Retinal pigment epithelial cell (primary cell): ENCODE data around the gene RABGGTB.

Experiments
- DNase-seq: peaks from one replicate; pipeline ENCODE4 v3.0.0-alpha.2; 2010; ENCODE audit warnings: low read depth
- H3K4me3 ChIP-seq: 2 replicates; pipeline ENCODE4 v1.5.1; 2011; ENCODE audit warnings: mild to moderate bottlenecking, low read length, control low read depth, moderate library complexity
- TF ChIP-seq, protein P1 (sequence below): conservative IDR thresholded peaks from 2 replicates; pipeline ENCODE4 v1.5.1; 2011; ENCODE audit warnings: low read depth, low read length, control low read depth, inconsistent platforms

The RABGGTB gene

DNA sequence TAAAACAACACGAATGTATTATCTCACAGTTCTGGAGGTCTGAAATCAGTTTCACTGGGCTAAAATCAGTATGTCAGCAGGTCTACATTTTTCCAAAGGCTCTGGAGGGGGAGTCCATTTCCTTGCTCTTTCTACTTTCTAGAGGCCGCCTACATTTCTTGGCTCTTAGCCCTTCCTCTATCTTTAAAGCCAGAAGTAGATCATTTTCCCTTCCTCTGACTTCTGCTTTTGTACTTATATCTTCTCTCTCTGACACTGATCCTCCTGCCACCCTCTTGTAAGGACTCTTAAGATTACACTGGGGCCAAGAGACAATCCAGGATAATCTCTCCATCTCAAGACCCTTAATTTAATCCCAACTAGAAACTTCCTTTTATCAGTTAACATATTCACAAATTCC, 52.0 kb downstream of the RABGGTB start:
- TF ChIP-seq, protein P1, sequence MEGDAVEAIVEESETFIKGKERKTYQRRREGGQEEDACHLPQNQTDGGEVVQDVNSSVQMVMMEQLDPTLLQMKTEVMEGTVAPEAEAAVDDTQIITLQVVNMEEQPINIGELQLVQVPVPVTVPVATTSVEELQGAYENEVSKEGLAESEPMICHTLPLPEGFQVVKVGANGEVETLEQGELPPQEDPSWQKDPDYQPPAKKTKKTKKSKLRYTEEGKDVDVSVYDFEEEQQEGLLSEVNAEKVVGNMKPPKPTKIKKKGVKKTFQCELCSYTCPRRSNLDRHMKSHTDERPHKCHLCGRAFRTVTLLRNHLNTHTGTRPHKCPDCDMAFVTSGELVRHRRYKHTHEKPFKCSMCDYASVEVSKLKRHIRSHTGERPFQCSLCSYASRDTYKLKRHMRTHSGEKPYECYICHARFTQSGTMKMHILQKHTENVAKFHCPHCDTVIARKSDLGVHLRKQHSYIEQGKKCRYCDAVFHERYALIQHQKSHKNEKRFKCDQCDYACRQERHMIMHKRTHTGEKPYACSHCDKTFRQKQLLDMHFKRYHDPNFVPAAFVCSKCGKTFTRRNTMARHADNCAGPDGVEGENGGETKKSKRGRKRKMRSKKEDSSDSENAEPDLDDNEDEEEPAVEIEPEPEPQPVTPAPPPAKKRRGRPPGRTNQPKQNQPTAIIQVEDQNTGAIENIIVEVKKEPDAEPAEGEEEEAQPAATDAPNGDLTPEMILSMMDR = no peak
- DNase-seq = no peak

DNA sequence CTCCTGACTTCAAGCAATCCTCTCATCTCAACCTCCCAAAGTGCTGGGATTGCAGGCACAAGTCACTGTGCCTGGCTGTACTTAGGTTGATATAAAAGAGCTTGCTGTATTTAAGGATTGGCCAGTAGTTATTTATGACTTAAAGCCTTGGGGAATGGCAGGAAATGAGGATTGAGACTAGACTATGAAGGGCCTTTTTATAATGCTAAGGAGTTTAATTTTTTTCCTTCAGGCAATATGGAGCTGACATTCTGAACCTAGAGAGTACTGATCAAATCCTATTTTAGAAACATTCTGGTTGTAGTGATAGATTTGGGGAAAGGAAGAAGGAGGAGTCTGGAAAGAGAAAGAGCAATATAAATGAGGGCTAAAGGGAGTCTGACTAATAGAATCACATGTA, 55.4 kb downstream of the RABGGTB start:
- TF ChIP-seq, protein P1 = no peak
- H3K4me3 ChIP-seq = no peak overlapping the region
- DNase-seq = no peak

More for the DNA sequence above, 52.0 kb downstream of the RABGGTB start:
- H3K4me3 ChIP-seq = no peak overlapping the region
